GM18520 (cell line): ENCODE measurements around the gene SPOPL.
"Not testable (repeated sequence)": the region's sequence is repeated elsewhere in the genome, so short reads cannot be mapped to it uniquely, and the experiment has no call there.

Experiments
- ATAC-seq: cut with Tn5 transposase; IDR thresholded peaks from one replicate; pipeline ENCODE4 v1.9.1; 2021; ENCODE audit not compliant: unreplicated experiment

The SPOPL gene

GRCh38 chr2:138523018-138523672, 21.6 kb downstream of the SPOPL start:
- peak; percentile 34 for ATAC-seq

GRCh38 chr2:138523673-138524042, 22.1 kb downstream of the SPOPL start:
- not testable (repeated sequence) for ATAC-seq

- ATAC-seq = not testable (repeated sequence)
Observed at GRCh38 chr2:138524353-138524752, 22.8 kb downstream of the SPOPL start.

GRCh38 chr2:138531913-138532312, 30.3 kb downstream of the SPOPL start:
- ATAC-seq = no peak

GRCh38 chr2:138534791-138535190, 33.2 kb downstream of the SPOPL start:
- no peak for ATAC-seq

- peak; percentile 82 for ATAC-seq
Observed at GRCh38 chr2:138536302-138536701, 34.7 kb downstream of the SPOPL start.

GRCh38 chr2:138536740-138537139, 35.2 kb downstream of the SPOPL start:
- no peak for ATAC-seq

GRCh38 chr2:138537170-138537915, 35.8 kb downstream of the SPOPL start:
- ATAC-seq = no peak

GRCh38 chr2:138544206-138544605, 42.6 kb downstream of the SPOPL start:
- ATAC-seq = not testable (repeated sequence)

GRCh38 chr2:138548796-138549195, 47.2 kb downstream of the SPOPL start:
- no peak for ATAC-seq

- no peak for ATAC-seq
Observed at GRCh38 chr2:138550172-138550571, 48.6 kb downstream of the SPOPL start.

- no peak for ATAC-seq
Observed at GRCh38 chr2:138550670-138551287, 49.2 kb downstream of the SPOPL start.

GRCh38 chr2:138554123-138554522, 52.6 kb downstream of the SPOPL start:
- no peak for ATAC-seq

GRCh38 chr2:138559641-138560040, 58.1 kb downstream of the SPOPL start:
- ATAC-seq = no peak

- ATAC-seq = no peak
Observed at GRCh38 chr2:138564586-138565229, 63.1 kb downstream of the SPOPL start.

GRCh38 chr2:138565230-138565598, 63.6 kb downstream of the SPOPL start:
- ATAC-seq = no peak

- no peak for ATAC-seq
Observed at GRCh38 chr2:138572318-138572717, 70.7 kb downstream of the SPOPL start.

- no peak for ATAC-seq
Observed at GRCh38 chr2:138577066-138577465, 75.5 kb downstream of the SPOPL start.

- no peak for ATAC-seq
Observed at GRCh38 chr2:138579556-138579955, 78.0 kb downstream of the SPOPL start.

GRCh38 chr2:138581909-138582308, 80.3 kb downstream of the SPOPL start:
- ATAC-seq = no peak

GRCh38 chr2:138589663-138590062, 88.1 kb downstream of the SPOPL start:
- no peak for ATAC-seq

- ATAC-seq = no peak
Observed at GRCh38 chr2:138596403-138596802, 94.8 kb downstream of the SPOPL start.
